Panc1 (cell line): ENCODE results near the gene TST.

ENCODE experiments used
- POLR2AphosphoS5 ChIP-seq: IDR thresholded peaks from 2 replicates; pipeline ENCODE4 v1.6.1; 2012; ENCODE audit warnings: mild to moderate bottlenecking, low read depth, low read length, moderate library complexity
- TCF7L2 ChIP-seq: IDR thresholded peaks from 2 replicates; pipeline ENCODE4 v1.6.1; 2011; ENCODE audit warnings: mild to moderate bottlenecking, low read depth, low read length, inconsistent platforms
- TF ChIP-seq, protein P1 (sequence below): fragments of 450-650 bp; IDR thresholded peaks from 2 replicates; pipeline ENCODE4 v1.5.1; 2017; ENCODE audit warnings: mild to moderate bottlenecking

DNA sequence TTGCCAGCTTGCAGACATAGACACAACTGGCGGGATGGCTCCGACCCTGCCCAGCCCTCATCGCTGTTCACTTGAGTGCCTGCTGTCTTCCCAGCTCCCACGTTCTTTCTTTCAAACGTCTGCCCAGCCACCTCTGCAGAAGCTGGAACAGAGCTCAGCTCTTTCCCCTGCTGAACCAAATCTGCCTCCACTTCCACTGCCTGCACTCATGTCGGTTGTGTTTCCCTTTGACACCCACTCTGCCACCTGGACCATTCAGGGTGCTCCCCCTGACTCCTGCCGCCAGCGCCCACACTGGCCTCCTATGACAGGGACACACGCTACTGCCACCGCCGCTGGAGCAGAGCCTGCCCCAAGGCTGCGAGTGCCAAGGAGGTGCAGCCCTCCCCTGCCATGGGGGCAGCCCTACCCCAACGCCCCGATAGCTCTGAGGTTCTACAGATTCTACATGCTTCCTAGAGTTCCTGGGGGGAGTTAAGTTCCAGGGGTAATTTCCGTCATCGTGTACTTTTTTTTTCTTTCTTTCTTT lies 37.9 kb downstream of the TST start:
- TF ChIP-seq, protein P1, sequence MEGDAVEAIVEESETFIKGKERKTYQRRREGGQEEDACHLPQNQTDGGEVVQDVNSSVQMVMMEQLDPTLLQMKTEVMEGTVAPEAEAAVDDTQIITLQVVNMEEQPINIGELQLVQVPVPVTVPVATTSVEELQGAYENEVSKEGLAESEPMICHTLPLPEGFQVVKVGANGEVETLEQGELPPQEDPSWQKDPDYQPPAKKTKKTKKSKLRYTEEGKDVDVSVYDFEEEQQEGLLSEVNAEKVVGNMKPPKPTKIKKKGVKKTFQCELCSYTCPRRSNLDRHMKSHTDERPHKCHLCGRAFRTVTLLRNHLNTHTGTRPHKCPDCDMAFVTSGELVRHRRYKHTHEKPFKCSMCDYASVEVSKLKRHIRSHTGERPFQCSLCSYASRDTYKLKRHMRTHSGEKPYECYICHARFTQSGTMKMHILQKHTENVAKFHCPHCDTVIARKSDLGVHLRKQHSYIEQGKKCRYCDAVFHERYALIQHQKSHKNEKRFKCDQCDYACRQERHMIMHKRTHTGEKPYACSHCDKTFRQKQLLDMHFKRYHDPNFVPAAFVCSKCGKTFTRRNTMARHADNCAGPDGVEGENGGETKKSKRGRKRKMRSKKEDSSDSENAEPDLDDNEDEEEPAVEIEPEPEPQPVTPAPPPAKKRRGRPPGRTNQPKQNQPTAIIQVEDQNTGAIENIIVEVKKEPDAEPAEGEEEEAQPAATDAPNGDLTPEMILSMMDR = no peak
- TF ChIP-seq TCF7L2 (no peak), POLR2AphosphoS5 (no peak)
